ENCODE results near the gene SLC40A1.
"Not testable (repeated sequence)": the region's sequence is repeated elsewhere in the genome, so short reads cannot be mapped to it uniquely, and the experiment has no call there.

Gene SLC40A1

GRCh38 chr2:189609853-189610252 is 29.3 kb upstream of the SLC40A1 start:
- no peaks in the 10 kb centered on the region for H3K4me1 ChIP-seq (ENCODE audit: insufficient read depth, low read length)
- H3K9ac ChIP-seq (ENCODE audit: low read depth, low read length) = no peak overlapping the region
- H3K9me3 ChIP-seq (ENCODE audit: control insufficient read depth, insufficient read depth, low read length) = no peaks in the 10 kb centered on the region
- no peaks in the 10 kb centered on the region for H3K36me3 ChIP-seq (ENCODE audit: insufficient read depth, low read length)

- no peak overlapping the region for H3K9ac ChIP-seq (ENCODE audit: low read depth, low read length)
- no peaks in the 10 kb centered on the region for H3K4me1 ChIP-seq (ENCODE audit: insufficient read depth, low read length)
- H3K9me3 ChIP-seq (ENCODE audit: control insufficient read depth, insufficient read depth, low read length) = no peaks in the 10 kb centered on the region
- H3K36me3 ChIP-seq (ENCODE audit: insufficient read depth, low read length) = no peaks in the 10 kb centered on the region
Observed at GRCh38 chr2:189609423-189609816, 28.8 kb upstream of the SLC40A1 start.

GRCh38 chr2:189608795-189609422 is 28.3 kb upstream of the SLC40A1 start:
- no peak overlapping the region for H3K9ac ChIP-seq (ENCODE audit: low read depth, low read length)
- H3K4me1 ChIP-seq (ENCODE audit: insufficient read depth, low read length) = no peaks in the 10 kb centered on the region
- H3K9me3 ChIP-seq (ENCODE audit: control insufficient read depth, insufficient read depth, low read length) = no peaks in the 10 kb centered on the region
- H3K36me3 ChIP-seq (ENCODE audit: insufficient read depth, low read length) = no peaks in the 10 kb centered on the region

GRCh38 chr2:189608170-189608569 is 27.6 kb upstream of the SLC40A1 start:
- Histone ChIP-seq H3K9ac (ENCODE audit: low read depth, low read length) (no peak overlapping the region), H3K36me3 (ENCODE audit: insufficient read depth, low read length) (no peaks in the 10 kb centered on the region), H3K9me3 (ENCODE audit: control insufficient read depth, insufficient read depth, low read length) (no peaks in the 10 kb centered on the region), H3K4me1 (ENCODE audit: insufficient read depth, low read length) (no peaks in the 10 kb centered on the region)

GRCh38 chr2:189602233-189602632 is 21.6 kb upstream of the SLC40A1 start:
- Histone ChIP-seq H3K9me3 (ENCODE audit: control insufficient read depth, insufficient read depth, low read length) (no peaks in the 10 kb centered on the region), H3K36me3 (ENCODE audit: insufficient read depth, low read length) (no peaks in the 10 kb centered on the region), H3K4me1 (ENCODE audit: insufficient read depth, low read length) (no peaks in the 10 kb centered on the region), H3K9ac (ENCODE audit: low read depth, low read length) (no peak overlapping the region)

- not testable (repeated sequence) for H3K4me1 ChIP-seq (ENCODE audit: insufficient read depth, low read length); H3K36me3 ChIP-seq (ENCODE audit: insufficient read depth, low read length)
Observed at GRCh38 chr2:189601652-189602051, 21.1 kb upstream of the SLC40A1 start.

GRCh38 chr2:189601043-189601442 is 20.5 kb upstream of the SLC40A1 start:
- no peaks in the 10 kb centered on the region for H3K36me3 ChIP-seq (ENCODE audit: insufficient read depth, low read length)
- no peaks in the 10 kb centered on the region for H3K4me1 ChIP-seq (ENCODE audit: insufficient read depth, low read length)
- H3K9ac ChIP-seq (ENCODE audit: low read depth, low read length) = no peak overlapping the region

More at GRCh38 chr2:189601652-189602051, 21.1 kb upstream of the SLC40A1 start:
- not testable (repeated sequence) for H3K9me3 ChIP-seq (ENCODE audit: control insufficient read depth, insufficient read depth, low read length); H3K9ac ChIP-seq (ENCODE audit: low read depth, low read length)

GRCh38 chr2:189599245-189599644 is 18.7 kb upstream of the SLC40A1 start:
- no peaks in the 10 kb centered on the region for H3K4me1 ChIP-seq (ENCODE audit: insufficient read depth, low read length)
- no peak overlapping the region for H3K9ac ChIP-seq (ENCODE audit: low read depth, low read length)
- no peaks in the 10 kb centered on the region for H3K9me3 ChIP-seq (ENCODE audit: control insufficient read depth, insufficient read depth, low read length)
- no peaks in the 10 kb centered on the region for H3K36me3 ChIP-seq (ENCODE audit: insufficient read depth, low read length)

More at GRCh38 chr2:189601043-189601442, 20.5 kb upstream of the SLC40A1 start:
- H3K9me3 ChIP-seq (ENCODE audit: control insufficient read depth, insufficient read depth, low read length) = no peaks in the 10 kb centered on the region

- Histone ChIP-seq H3K9me3 (ENCODE audit: control insufficient read depth, insufficient read depth, low read length) (no peaks in the 10 kb centered on the region), H3K36me3 (ENCODE audit: insufficient read depth, low read length) (no peaks in the 10 kb centered on the region), H3K4me1 (ENCODE audit: insufficient read depth, low read length) (no peaks in the 10 kb centered on the region), H3K9ac (ENCODE audit: low read depth, low read length) (no peak overlapping the region)
Observed at GRCh38 chr2:189595417-189595816, 14.8 kb upstream of the SLC40A1 start.

GRCh38 chr2:189594305-189594704 is 13.7 kb upstream of the SLC40A1 start:
- Histone ChIP-seq H3K9me3 (ENCODE audit: control insufficient read depth, insufficient read depth, low read length) (no peaks in the 10 kb centered on the region), H3K36me3 (ENCODE audit: insufficient read depth, low read length) (no peaks in the 10 kb centered on the region), H3K4me1 (ENCODE audit: insufficient read depth, low read length) (no peaks in the 10 kb centered on the region), H3K9ac (ENCODE audit: low read depth, low read length) (no peak overlapping the region)

GRCh38 chr2:189593115-189593514 is 12.5 kb upstream of the SLC40A1 start:
- no peaks in the 10 kb centered on the region for H3K9me3 ChIP-seq (ENCODE audit: control insufficient read depth, insufficient read depth, low read length)

GRCh38 chr2:189592353-189592984 is 11.9 kb upstream of the SLC40A1 start:
- no peaks in the 10 kb centered on the region for H3K4me1 ChIP-seq (ENCODE audit: insufficient read depth, low read length)
- no peaks in the 10 kb centered on the region for H3K36me3 ChIP-seq (ENCODE audit: insufficient read depth, low read length)
- no peaks in the 10 kb centered on the region for H3K9me3 ChIP-seq (ENCODE audit: control insufficient read depth, insufficient read depth, low read length)
- H3K9ac ChIP-seq (ENCODE audit: low read depth, low read length) = no peak overlapping the region

More at GRCh38 chr2:189593115-189593514, 12.5 kb upstream of the SLC40A1 start:
- no peaks in the 10 kb centered on the region for H3K36me3 ChIP-seq (ENCODE audit: insufficient read depth, low read length)
- H3K9ac ChIP-seq (ENCODE audit: low read depth, low read length) = no peak overlapping the region
- H3K4me1 ChIP-seq (ENCODE audit: insufficient read depth, low read length) = no peaks in the 10 kb centered on the region

GRCh38 chr2:189587780-189588179 is 7.2 kb upstream of the SLC40A1 start:
- Histone ChIP-seq H3K4me1 (ENCODE audit: insufficient read depth, low read length) (no peaks in the 10 kb centered on the region), H3K36me3 (ENCODE audit: insufficient read depth, low read length) (no peaks in the 10 kb centered on the region), H3K9me3 (ENCODE audit: control insufficient read depth, insufficient read depth, low read length) (no peaks in the 10 kb centered on the region), H3K9ac (ENCODE audit: low read depth, low read length) (no peak overlapping the region)

- Histone ChIP-seq H3K9ac (ENCODE audit: low read depth, low read length) (no peak overlapping the region), H3K36me3 (ENCODE audit: insufficient read depth, low read length) (no peaks in the 10 kb centered on the region), H3K9me3 (ENCODE audit: control insufficient read depth, insufficient read depth, low read length) (no peaks in the 10 kb centered on the region)
Observed at GRCh38 chr2:189585226-189585756, 4.7 kb upstream of the SLC40A1 start.

GRCh38 chr2:189584686-189585085 is 4.1 kb upstream of the SLC40A1 start:
- H3K36me3 ChIP-seq (ENCODE audit: insufficient read depth, low read length) = no peaks in the 10 kb centered on the region
- no peak overlapping the region for H3K9ac ChIP-seq (ENCODE audit: low read depth, low read length)
- H3K9me3 ChIP-seq (ENCODE audit: control insufficient read depth, insufficient read depth, low read length) = no peaks in the 10 kb centered on the region
- no peaks in the 10 kb centered on the region for H3K4me1 ChIP-seq (ENCODE audit: insufficient read depth, low read length)

More at GRCh38 chr2:189585226-189585756, 4.7 kb upstream of the SLC40A1 start:
- no peaks in the 10 kb centered on the region for H3K4me1 ChIP-seq (ENCODE audit: insufficient read depth, low read length)

Data from ES-I3 (cell line).